HG03469 (cell line): ENCODE measurements around the gene CEMIP.
"Not testable (repeated sequence)": the region's sequence is repeated elsewhere in the genome, so short reads cannot be mapped to it uniquely, and the experiment has no call there.

Experiments used
- ATAC-seq: cut with Tn5 transposase; IDR thresholded peaks from one replicate; pipeline ENCODE4 v1.9.1; 2021; ENCODE audit warnings: mild to moderate bottlenecking, moderate library complexity, moderate number of reproducible peaks; ENCODE audit not compliant: unreplicated experiment

Gene CEMIP

DNA sequence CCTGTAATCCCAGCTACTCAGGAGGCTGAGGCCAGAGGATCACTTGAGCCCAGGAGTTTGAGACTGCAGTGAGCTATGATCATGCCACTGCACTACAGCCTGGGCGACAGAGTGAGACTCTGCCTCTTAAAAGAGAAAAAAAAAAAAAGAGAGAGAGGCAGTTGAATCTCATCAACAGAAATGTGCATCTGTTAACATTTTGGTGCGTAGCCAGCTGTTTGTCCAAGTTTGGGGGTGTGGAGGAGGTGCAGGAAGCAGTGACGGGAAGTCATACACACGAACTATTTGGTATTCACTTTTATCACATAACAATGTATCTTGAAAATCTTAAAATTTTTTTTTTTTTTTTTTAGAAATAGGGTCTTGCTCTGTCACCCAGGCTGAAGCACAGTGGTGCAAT, 18.2 kb upstream of the CEMIP start:
- no peak for ATAC-seq

GRCh38 chr15:80761754-80762153, 17.4 kb upstream of the CEMIP start:
- ATAC-seq, result no peak

DNA sequence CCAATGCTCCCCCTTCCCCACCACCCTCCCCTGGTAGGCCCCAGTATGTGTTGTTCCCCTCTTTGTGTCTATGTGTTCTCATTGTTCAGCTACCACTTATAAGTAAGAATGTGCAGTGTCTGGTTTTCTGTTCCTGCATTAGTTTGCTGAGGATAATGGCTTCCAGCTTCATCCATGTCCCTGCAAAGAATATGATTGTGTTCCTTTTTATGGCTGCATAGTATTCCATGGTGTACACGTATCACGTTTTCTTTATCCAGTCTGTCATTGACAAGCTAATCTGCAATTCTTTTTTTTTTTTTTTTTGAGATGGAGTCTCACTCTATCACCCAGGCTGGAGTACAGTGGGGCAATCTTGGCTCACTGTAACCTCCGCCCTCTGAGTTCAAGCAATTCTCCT, 15.9 kb upstream of the CEMIP start:
- ATAC-seq, result not testable (repeated sequence)

DNA sequence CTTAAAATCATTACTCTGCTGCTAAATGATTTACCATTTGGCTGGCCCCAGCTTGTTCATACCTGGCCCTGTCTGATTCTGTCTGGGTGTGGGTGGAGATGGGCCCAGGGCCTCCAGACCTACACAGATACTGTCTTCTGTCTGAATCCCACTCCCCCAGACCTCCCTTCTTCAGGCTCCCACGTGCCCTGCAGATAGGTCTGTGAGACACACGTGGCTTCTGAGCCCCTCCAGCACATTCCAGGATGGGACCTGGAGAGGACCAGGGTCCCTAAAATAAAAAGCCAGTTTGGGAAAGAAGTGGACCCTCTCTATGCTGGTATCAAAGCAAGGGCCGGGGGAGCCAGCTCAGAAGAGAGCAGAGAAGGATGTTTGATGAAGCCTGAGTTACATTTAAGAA, 14.6 kb upstream of the CEMIP start:
- ATAC-seq, result no peak

- ATAC-seq, result no peak
Observed at GRCh38 chr15:80766275-80766674, 12.9 kb upstream of the CEMIP start.

- no peak for ATAC-seq
Observed at GRCh38 chr15:80768158-80768557, 11.0 kb upstream of the CEMIP start.

GRCh38 chr15:80769153-80769828, 9.9 kb upstream of the CEMIP start:
- ATAC-seq, result no peak

GRCh38 chr15:80769829-80770705, 9.1 kb upstream of the CEMIP start:
- ATAC-seq, result no peak

DNA sequence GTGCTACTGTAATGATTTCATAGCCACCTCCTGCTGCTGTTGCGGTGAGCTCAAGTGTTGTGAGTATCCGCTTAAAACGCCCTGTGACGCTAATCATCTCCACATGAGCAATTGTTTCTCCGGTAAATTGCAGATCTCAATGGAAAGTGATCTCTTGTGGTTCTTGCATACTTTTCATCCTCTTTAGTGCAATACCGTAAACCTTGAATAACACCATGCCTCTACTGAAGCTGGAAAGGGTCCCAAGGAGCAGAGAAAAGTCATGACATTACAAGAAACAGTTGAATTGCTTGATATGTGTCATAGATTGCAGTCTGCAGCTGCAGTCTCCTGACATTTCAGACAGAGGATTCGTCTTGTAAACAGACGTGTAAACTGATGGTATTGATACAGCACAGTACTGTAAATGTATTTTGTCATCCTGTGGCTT, 6.0 kb upstream of the CEMIP start:
- no peak for ATAC-seq

GRCh38 chr15:80773792-80774352, 5.3 kb upstream of the CEMIP start:
- no peak for ATAC-seq

GRCh38 chr15:80774486-80774885, 4.7 kb upstream of the CEMIP start:
- no peak for ATAC-seq

DNA sequence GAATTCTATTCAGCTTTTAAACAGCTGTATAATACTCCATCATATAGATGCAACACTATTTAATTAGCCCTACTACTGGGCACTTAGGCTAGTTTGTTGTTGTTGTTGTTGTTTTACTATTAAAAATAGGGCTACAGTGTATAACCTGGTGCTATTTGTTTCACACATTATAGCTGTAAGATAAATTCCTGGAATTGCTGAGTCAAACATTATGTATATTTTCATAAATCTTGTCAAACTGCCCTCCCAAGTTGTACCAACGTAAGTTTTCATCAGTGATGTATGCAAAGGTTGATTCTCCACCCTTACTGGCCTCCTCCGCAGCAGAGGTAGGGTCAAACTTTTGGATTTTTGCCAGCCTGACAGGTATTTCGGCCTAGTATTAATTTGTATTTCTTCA, 3.8 kb upstream of the CEMIP start:
- no peak for ATAC-seq

GRCh38 chr15:80776420-80777045, 2.6 kb upstream of the CEMIP start:
- no peak for ATAC-seq

DNA sequence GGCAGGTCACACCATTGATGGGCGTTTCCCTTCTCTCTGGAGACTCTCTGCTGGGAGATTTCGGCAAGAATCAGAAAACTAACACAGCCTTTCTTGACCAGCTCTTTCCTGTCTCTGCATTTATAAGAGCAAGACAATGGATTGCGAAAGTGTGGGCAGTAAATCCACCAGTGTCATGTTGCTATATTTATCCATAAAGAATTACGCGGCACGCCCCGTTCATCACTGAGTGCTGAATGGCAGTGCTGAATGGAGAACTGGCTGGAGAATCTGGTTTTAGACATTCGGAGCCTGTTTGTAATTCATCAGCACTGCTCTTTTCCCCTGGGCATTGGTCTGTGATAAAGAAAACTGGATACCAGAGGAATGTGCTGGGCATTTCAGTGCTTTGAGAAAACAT, 2.0 kb upstream of the CEMIP start:
- ATAC-seq, result no peak

- ATAC-seq, result no peak
Observed at GRCh38 chr15:80777826-80778620, 1.1 kb upstream of the CEMIP start.

DNA sequence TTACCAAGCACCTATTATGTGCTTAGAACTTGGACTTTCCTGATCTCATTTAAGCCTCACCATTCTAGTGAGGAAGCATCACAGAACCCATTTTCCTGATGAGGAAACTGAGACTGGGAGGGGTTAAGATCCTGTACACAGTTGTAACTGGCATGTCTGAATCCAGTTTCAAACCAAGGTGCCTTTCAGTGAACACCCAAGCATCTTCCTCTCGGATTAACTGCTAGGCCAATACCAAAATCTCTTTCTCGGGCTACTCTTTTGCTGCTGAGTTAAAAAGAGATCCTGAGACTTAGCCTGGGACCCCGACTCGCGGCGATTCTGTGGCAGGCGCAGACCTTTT, 578 bp upstream of the CEMIP start:
- ATAC-seq, result no peak

DNA sequence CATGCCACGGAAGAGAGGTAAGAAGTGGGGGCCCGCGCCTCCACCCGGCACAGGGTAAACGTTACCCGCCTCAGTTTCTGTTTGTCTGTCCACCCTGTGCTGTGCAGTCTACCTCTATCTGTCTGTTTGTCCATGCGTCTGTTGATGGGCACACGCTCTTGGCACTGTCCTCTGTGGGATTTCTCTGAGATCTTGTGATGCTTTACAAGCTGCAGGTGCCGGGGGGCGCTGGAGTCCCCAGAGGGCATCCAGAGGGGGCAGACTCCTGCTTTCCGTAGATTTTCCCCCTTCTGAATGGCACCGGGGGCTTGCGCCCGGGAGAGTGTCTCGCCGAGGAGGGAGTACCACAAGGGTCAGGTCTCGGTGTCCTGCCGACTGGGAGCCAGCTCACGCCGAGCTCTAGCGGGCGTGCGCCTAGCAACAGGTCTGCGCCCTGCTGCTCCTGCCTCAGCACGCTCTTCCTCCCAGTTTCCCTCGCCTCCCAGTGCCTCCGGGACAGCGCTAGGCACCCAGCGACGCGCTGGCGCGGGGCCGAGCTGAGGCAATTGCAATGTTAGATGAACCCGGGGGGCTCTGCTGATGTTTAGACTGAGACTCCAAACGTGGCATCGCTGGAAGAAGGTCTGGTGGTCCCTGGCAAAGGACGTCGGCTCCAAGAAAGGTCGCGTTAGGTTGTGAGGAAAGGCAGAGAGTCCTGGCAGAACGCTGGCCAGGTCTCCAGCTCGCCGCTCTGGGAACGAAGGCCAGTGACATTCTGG, 667 bp downstream of the CEMIP start:
- ATAC-seq, result no peak

DNA sequence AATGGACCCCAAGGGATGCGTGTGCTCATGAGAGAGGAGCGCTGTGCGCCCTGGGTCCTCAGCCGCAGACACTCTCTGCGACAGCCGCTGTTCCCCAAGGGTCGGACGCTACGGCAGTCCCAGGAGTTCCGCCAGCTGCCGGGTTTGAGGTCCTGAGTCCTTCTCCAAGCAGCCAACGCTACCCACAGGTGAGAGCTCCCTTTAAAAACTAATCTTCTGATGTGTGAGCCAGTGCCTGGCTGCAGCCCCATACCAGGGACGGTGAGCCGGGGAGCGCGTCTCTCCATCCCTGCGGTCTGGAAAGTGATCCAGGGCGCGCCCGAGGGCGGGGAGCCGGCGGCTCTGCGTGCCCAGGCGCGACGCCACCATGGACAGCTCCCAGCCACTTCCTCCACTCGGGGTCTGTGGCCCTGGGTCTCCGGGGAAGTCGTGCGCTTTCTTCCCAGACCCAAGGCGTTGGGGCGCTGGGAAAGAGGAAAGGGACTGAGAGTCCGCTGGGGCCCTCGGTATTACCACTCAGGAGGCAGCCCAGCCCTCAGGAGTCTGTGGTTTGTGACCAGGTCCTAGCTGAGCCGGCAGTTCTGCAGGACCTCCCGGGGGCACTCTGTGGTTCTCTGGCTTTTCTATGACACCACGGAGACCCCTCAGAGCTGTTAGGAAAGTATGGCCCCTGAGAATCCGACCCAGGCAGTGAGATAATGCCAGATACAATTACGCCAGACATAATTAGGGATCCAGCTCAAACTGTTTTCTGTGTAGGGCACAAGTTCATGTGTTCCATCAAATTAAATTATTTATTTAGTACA, 1.4 kb downstream of the CEMIP start:
- no peak for ATAC-seq

DNA sequence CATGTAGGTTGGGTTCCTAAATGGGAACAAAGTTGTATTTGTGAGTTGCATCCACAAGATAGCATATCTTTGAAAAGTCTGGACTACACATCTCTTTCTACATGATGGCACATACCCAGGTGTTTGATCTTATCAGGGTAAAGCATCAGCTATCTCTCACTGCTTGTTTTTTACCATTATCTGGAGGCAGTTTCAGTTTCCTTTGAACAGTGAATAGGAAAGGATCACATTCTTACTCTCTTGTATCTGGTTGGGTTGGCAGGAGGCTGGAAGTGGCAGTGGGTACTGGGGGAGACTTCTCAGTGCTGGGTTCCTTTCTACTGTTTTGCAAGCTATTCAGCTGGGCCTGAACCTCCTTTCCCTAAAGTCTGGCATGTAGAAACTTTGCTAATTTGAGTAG, 4.1 kb downstream of the CEMIP start:
- ATAC-seq, result no peak
